ENCODE measurements around the gene KIR2DL1.

Gene KIR2DL1

DNA sequence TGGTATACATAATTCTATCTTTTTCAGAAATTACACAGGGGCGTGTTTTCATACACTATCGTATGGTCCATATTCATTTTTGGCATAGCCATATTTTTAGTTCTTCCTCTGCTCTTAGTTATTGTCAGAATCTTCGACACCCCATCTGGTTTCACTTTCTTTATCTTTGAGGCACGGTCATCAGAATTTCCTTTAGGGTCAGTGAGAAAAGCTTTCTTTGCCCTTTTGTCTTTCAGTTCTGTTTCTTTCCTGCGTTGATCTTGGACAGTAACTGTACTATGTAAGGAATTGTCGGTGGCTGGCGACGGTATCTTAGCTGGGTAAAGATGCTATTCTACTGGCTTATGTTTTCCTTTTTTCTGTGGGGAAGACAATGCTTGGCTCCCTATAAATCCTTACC lies 23.2 kb downstream of the KIR2DL1 start:
- Histone ChIP-seq H3F3A (ENCODE audit: insufficient read depth) (no peaks in the 10 kb centered on the region), H3K27ac (ENCODE audit: low read depth, low read length) (no peak overlapping the region), H3K79me2 (ENCODE audit: insufficient read depth, low read length) (no peaks in the 10 kb centered on the region), H3K4me2 (ENCODE audit: low read depth, low read length, poor library complexity, severe bottlenecking) (peak overlapping the region; percentile 17), H3K9me2 (replicated peaks; ENCODE audit: insufficient read depth, low read length) (no peaks in the 10 kb centered on the region), H3K27me3 (ENCODE audit: low read length) (no peaks in the 10 kb centered on the region), H4K20me1 (ENCODE audit: low read depth, low read length) (no peaks in the 10 kb centered on the region), H3K36me3 (ENCODE audit: low read length) (no peaks in the 10 kb centered on the region), H2AFZ (ENCODE audit: low read depth, low read length, severe bottlenecking) (no peak overlapping the region), H3K9ac (ENCODE audit: low read length) (no peak overlapping the region), H3K4me3 (ENCODE audit: insufficient read depth, low read length, poor library complexity, severe bottlenecking) (no peak overlapping the region), H3K9me3 (ENCODE audit: insufficient read depth, low read length) (no peaks in the 10 kb centered on the region)
- TF ChIP-seq, protein P1, sequence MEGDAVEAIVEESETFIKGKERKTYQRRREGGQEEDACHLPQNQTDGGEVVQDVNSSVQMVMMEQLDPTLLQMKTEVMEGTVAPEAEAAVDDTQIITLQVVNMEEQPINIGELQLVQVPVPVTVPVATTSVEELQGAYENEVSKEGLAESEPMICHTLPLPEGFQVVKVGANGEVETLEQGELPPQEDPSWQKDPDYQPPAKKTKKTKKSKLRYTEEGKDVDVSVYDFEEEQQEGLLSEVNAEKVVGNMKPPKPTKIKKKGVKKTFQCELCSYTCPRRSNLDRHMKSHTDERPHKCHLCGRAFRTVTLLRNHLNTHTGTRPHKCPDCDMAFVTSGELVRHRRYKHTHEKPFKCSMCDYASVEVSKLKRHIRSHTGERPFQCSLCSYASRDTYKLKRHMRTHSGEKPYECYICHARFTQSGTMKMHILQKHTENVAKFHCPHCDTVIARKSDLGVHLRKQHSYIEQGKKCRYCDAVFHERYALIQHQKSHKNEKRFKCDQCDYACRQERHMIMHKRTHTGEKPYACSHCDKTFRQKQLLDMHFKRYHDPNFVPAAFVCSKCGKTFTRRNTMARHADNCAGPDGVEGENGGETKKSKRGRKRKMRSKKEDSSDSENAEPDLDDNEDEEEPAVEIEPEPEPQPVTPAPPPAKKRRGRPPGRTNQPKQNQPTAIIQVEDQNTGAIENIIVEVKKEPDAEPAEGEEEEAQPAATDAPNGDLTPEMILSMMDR (IDR thresholded peaks at IDR 0.05; ENCODE audit: insufficient read depth, low read length, poor library complexity, severe bottlenecking): no peak
- TF ChIP-seq EZH2phosphoT487 (conservative IDR thresholded peaks at IDR 0.05; ENCODE audit: low read length): no peak

- Histone ChIP-seq H3K36me3 (ENCODE audit: low read length) (no peaks in the 10 kb centered on the region), H3K9me3 (ENCODE audit: insufficient read depth, low read length) (no peaks in the 10 kb centered on the region), H3K4me2 (ENCODE audit: low read depth, low read length, poor library complexity, severe bottlenecking) (no peak overlapping the region), H3K9me2 (replicated peaks; ENCODE audit: insufficient read depth, low read length) (no peaks in the 10 kb centered on the region), H3K79me2 (ENCODE audit: insufficient read depth, low read length) (no peaks in the 10 kb centered on the region), H3F3A (ENCODE audit: insufficient read depth) (no peaks in the 10 kb centered on the region), H3K4me3 (ENCODE audit: insufficient read depth, low read length, poor library complexity, severe bottlenecking) (no peak overlapping the region), H3K27ac (ENCODE audit: low read depth, low read length) (no peak overlapping the region), H3K9ac (ENCODE audit: low read length) (no peak overlapping the region), H4K20me1 (ENCODE audit: low read depth, low read length) (no peaks in the 10 kb centered on the region), H2AFZ (ENCODE audit: low read depth, low read length, severe bottlenecking) (no peak overlapping the region), H3K27me3 (ENCODE audit: low read length) (no peaks in the 10 kb centered on the region)
- TF ChIP-seq EZH2phosphoT487 (conservative IDR thresholded peaks at IDR 0.05; ENCODE audit: low read length): no peak
- TF ChIP-seq, protein P1 (IDR thresholded peaks at IDR 0.05; ENCODE audit: insufficient read depth, low read length, poor library complexity, severe bottlenecking): no peak
Measured at GRCh38 chr19:54795758-54796157, 26.2 kb downstream of the KIR2DL1 start.

- Histone ChIP-seq H3K27me3 (ENCODE audit: low read length) (no peaks in the 10 kb centered on the region), H3K9me3 (ENCODE audit: insufficient read depth, low read length) (no peaks in the 10 kb centered on the region), H3K27ac (ENCODE audit: low read depth, low read length) (no peak within 1 kb of the TSS), H3K79me2 (ENCODE audit: insufficient read depth, low read length) (no peaks in the 10 kb centered on the region), H3K36me3 (ENCODE audit: low read length) (no peaks in the 10 kb centered on the region), H3K4me2 (ENCODE audit: low read depth, low read length, poor library complexity, severe bottlenecking) (no peak within 1 kb of the TSS), H3K9me2 (replicated peaks; ENCODE audit: insufficient read depth, low read length) (no peaks in the 10 kb centered on the region), H3K9ac (ENCODE audit: low read length) (no peak within 1 kb of the TSS), H3K4me3 (ENCODE audit: insufficient read depth, low read length, poor library complexity, severe bottlenecking) (no peak within 1 kb of the TSS), H2AFZ (ENCODE audit: low read depth, low read length, severe bottlenecking) (no peak within 1 kb of the TSS), H3F3A (ENCODE audit: insufficient read depth) (no peaks in the 10 kb centered on the region), H4K20me1 (ENCODE audit: low read depth, low read length) (no peaks in the 10 kb centered on the region)
- TF ChIP-seq, protein P1 (IDR thresholded peaks at IDR 0.05; ENCODE audit: insufficient read depth, low read length, poor library complexity, severe bottlenecking): no peak
- TF ChIP-seq EZH2phosphoT487 (conservative IDR thresholded peaks at IDR 0.05; ENCODE audit: low read length): no peak
Measured at GRCh38 chr19:54803410-54803809, 33.8 kb downstream of the KIR2DL1 start, which contains the start of gene KIR2DL4. Gene KIR2DL4 (plus strand): TSS chr19:54803610. CDS start chr19:54803652, 42 bp downstream.
